Right lung (tissue), 5 donors: Measurements from ENCODE around the gene EFNA2. TPM values are rescaled to one million over a fixed set of nuclear protein-coding genes. Genes with fewer than 3 reads are reported as not detected.
"Not testable (repeated sequence)": the region's sequence is repeated elsewhere in the genome, so short reads cannot be mapped to it uniquely, and the experiment has no call there.

Source experiments
- DNase-seq, 2 donors: peaks; one replicate each; pipeline ENCODE4 v3.0.0-alpha.2; 2013
- polyA plus RNA-seq, 5 donors: library from polyadenylated mRNA; unstranded; fragments of 120-200 nt; gene quantifications; one replicate each; pipeline versions ENCODE4 v1.2.1 to v1.2.3, GENCODE V29; 2013; ENCODE audit warnings: inconsistent platforms in 1 of 5, low replicate concordance in 1 of 5; ENCODE audit not compliant: insufficient read length in 5 of 5, insufficient read depth in 1 of 5

Gene EFNA2
- polyA plus RNA-seq, 5 donors, result 0.66 to 2.1 (median 0.84) TPM

GRCh38 chr19:1295169-1296012 lies 9.7 kb downstream of the EFNA2 start:
- no peak for DNase-seq

- DNase-seq, result no peak
These were observed 10.4 kb downstream of the EFNA2 start for GRCh38 chr19:1296078-1296477.

- DNase-seq, result no peak
These were observed 11.1 kb downstream of the EFNA2 start for GRCh38 chr19:1296575-1297271.

- DNase-seq, result no peak
These were observed 12.6 kb downstream of the EFNA2 start for GRCh38 chr19:1298235-1298634.

- DNase-seq, result no peak
These were observed 14.1 kb downstream of the EFNA2 start for GRCh38 chr19:1299801-1300200.

- DNase-seq, result no peak
These were observed 15.2 kb downstream of the EFNA2 start for GRCh38 chr19:1300744-1301490.

GRCh38 chr19:1302533-1303239 lies 17.0 kb downstream of the EFNA2 start:
- no peak for DNase-seq

- no peak for DNase-seq
These were observed 18.7 kb downstream of the EFNA2 start for GRCh38 chr19:1304197-1304924.

GRCh38 chr19:1305354-1305753 lies 19.7 kb downstream of the EFNA2 start:
- DNase-seq, result not testable (repeated sequence)

- no peak for DNase-seq
These were observed 21.6 kb downstream of the EFNA2 start for GRCh38 chr19:1307320-1307719.

GRCh38 chr19:1307755-1308303 lies 22.2 kb downstream of the EFNA2 start:
- no peak for DNase-seq

- no peak for DNase-seq
These were observed 23.0 kb downstream of the EFNA2 start for GRCh38 chr19:1308718-1309117.

- DNase-seq, result no peak
These were observed 24.5 kb downstream of the EFNA2 start for GRCh38 chr19:1309977-1310852.

GRCh38 chr19:1310853-1311180 lies 25.1 kb downstream of the EFNA2 start:
- DNase-seq, result no peak

GRCh38 chr19:1311543-1312091 lies 25.9 kb downstream of the EFNA2 start:
- DNase-seq, result no peak

- DNase-seq, result no peak
These were observed 27.4 kb downstream of the EFNA2 start for GRCh38 chr19:1312767-1313694.

GRCh38 chr19:1313695-1314613 lies 28.3 kb downstream of the EFNA2 start:
- DNase-seq, result no peak
